DMS153 treated with DMSO at 0.1 percent for 48 hours (cell line): Measurements from ENCODE around the gene EFNA2.
"Not testable (repeated sequence)": the region's sequence is repeated elsewhere in the genome, so short reads cannot be mapped to it uniquely, and the experiment has no call there.

Experiments
- DNase-seq: peaks from one replicate; lab custom pipeline; 2025; ENCODE audit not compliant: unreplicated experiment; lab: John Stamatoyannopoulos, UW

The EFNA2 gene

GRCh38 chr19:1285737-1286360 lies at the start of gene EFNA2:
Gene EFNA2 (plus strand): TSS chr19:1285873. CDS start chr19:1286169, 296 bp downstream.
- no peak for DNase-seq

DNA sequence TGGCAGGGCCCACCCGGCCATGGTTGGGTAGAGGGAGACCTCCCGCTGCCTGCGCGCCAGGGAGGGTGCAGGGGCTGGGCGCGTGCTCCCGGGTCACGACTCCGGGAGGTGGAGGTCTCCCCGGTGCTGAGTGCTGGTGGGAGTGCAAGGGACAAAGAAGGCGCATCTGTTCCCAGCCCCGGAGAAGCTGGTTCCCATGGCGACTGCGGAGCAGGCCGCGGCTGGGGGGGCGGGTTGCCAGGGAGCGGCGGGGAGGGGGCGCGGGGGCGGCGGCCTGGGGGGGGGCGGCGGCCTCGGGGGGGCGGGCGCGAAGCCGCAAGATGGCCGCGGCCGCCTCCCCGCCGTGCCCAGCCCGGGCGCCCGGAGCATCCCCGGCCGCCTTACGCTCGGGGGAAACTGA lies 49.1 kb upstream of the EFNA2 start:
- DNase-seq, result no peak

- no peak for DNase-seq
Measured at GRCh38 chr19:1237027-1237659, 48.5 kb upstream of the EFNA2 start.

GRCh38 chr19:1237754-1238368 lies 47.8 kb upstream of the EFNA2 start, which contains the start of gene CBARP:
Gene CBARP (minus strand): TSS chr19:1238005. CDS start chr19:1236100, 1,905 bp downstream.
- DNase-seq, result no peak

- no peak for DNase-seq
Measured at GRCh38 chr19:1238369-1239303, 47.0 kb upstream of the EFNA2 start.

GRCh38 chr19:1239420-1239795 lies 46.3 kb upstream of the EFNA2 start:
- DNase-seq, result no peak

GRCh38 chr19:1239796-1240737 lies 45.6 kb upstream of the EFNA2 start:
- peak; percentile 31 for DNase-seq

DNA sequence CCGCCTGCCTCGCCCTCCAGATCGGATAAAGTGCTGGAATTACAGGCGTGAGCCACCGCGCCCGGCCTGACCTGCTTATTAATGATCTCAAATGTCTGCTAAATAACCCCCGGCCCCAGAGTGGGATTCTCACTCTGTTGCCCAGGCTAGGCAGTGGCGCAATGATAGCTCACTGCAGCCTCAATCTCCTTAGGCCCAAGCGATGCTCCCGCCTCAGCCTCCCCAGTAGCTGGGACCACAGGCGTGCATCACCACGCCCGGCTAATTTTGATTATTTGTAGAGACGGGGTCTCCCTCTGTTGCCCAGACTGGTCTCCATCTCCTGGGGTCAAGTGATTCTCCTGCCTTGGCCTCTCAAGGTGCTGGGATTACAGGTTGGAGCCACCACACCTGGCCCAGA lies 44.7 kb upstream of the EFNA2 start:
- DNase-seq, result no peak

DNA sequence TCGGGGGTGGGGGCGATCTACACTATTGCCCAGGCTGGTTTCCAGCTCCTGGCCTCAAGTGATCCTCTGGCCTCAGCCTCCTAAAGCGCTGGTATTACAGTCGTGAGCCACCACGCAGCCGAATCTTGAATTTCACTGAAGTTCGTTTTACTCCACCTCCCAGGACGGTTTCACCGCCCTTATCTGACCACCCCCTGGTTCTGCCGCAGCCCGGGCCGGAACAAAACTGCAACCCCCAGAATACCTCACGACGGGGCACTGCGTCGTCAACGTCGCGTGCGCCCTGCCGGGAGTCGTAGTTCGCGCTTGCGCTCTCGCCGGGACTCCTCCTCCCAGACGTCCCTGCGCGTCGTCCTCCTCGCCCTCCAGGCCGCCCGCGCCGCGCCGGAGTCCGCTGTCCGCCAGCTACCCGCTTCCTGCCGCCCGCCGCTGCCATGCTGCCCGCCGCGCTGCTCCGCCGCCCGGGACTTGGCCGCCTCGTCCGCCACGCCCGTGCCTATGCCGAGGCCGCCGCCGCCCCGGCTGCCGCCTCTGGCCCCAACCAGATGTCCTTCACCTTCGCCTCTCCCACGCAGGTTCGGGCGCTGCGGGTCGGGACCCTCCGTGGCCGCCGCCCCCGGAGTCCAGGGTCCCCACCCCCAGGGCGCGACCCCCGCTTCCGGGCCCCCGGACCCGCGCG lies 44.1 kb upstream of the EFNA2 start, which contains the start of gene ATP5F1D:
TSS of gene ATP5F1D (plus strand) at position 335 of the 679 bp plus-strand sequence. CDS start at position 435, 100 bp downstream.
- DNase-seq, result peak; percentile 71

- DNase-seq, result no peak
Measured at GRCh38 chr19:1243768-1244692, 41.6 kb upstream of the EFNA2 start.

DNA sequence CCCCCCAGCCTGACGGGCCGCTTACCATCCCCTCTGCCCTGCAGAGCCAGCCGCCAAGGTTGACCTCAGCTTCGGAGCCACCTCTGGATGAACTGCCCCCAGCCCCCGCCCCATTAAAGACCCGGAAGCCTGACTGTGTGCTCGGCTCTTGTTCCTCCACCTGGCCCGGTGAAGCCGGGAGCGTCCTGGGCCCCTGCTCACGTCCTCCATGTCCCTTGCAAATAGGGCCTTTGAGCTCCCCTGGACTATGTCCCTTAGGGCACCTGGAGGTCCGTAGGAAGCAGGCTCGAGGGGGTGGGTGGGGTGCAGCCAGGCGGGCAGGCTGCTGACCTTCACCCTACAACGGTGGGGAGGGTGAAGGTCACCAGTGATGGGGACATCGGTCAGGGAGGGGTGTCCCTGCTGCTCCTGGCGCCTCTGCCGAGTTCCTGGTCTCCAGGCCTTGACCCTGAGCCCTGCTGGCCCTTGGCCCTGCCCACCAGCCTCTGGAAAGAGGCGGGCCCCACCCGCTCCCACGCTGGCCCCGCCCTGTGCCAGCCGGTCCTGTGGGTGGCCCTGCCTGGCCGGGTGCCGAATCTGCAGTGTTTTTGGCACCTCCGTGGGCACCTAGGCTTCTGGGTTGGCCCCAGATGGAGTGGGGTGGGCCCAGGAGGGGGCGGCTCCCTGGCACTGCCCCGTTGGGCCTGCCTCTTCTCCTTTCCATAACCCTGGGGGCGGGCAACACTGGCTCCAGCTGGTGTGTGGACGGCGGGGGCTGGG lies 40.8 kb upstream of the EFNA2 start:
- no peak for DNase-seq

DNA sequence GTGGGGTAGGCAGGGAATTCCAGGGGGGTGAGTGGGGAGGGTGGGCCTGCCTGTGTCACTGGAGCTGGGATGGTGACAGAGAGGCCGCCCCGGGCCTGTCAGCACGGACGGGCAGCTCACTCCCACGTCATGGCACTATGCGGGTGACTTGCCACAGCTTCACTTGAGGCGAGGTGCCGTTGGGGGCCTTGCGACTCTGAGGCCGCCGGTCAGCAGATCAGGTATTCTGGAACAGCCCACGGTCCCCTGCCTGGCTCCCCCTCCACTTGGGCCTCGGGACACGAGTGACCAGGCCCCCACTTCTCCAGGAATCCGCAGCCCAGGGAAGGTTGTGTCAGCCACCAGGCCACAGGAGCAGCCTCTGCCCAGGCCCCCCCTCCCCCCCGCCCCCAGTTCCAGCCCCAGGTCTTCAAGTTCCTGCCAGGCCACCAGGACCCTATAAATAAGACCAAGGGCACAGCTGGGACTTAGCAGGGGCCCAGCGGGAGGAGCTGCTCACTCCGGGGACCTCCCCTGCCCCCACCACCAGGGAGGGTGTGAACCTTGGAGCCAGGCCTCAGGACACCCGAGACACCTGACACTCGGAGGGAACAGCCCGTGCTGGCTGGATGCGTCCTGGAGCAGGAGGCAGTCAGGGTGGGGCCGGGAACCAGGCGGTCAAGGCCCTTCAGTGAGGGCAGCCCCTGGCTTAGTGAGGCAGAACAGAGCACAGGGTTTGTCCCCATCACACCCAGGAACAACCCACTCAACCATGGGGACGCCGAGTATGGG lies 40.0 kb upstream of the EFNA2 start:
- DNase-seq, result no peak

GRCh38 chr19:1246265-1247087 lies 39.2 kb upstream of the EFNA2 start:
- not testable (repeated sequence) for DNase-seq

GRCh38 chr19:1247748-1248138 lies 37.9 kb upstream of the EFNA2 start:
- no peak for DNase-seq

GRCh38 chr19:1248139-1248785 lies 37.4 kb upstream of the EFNA2 start, which contains the start of gene MIDN:
Gene MIDN (plus strand): TSS chr19:1248583. CDS start chr19:1250297, 1,714 bp downstream.
- no peak for DNase-seq
